CD8-positive, alpha-beta memory T cell (primary cell): Measurements from ENCODE around the gene NANOS2. TPM values are rescaled to one million over a fixed set of nuclear protein-coding genes. Genes with fewer than 3 reads are reported as not detected.
"Not testable (repeated sequence)": the region's sequence is repeated elsewhere in the genome, so short reads cannot be mapped to it uniquely, and the experiment has no call there.

Experiments
- CTCF ChIA-PET: fragments of 350-600 bp; sonication (Branson Sonifier 250); formaldehyde crosslinking; loops from one replicate; lab custom pipeline; 2021; ENCODE audit warnings: antibody characterized with exemption; lab: Charles Lee
- POLR2A ChIA-PET: fragments of 350-600 bp; sonication (Branson Sonifier 250); formaldehyde crosslinking; loops from one replicate; lab custom pipeline; 2021; ENCODE audit warnings: antibody characterized with exemption; lab: Charles Lee
- DNase-seq, 5 donors: peaks; one replicate each; pipeline versions ENCODE4 v3.0.0 to v3.0.0-alpha.2; 2020 to 2022; ENCODE audit warnings: mixed read lengths in 1 of 5
- H3K27ac ChIP-seq: one replicate; pipeline ENCODE4 v1.7.0; 2013; ENCODE audit warnings: low read depth, mild to moderate bottlenecking, low read length, moderate library complexity
- H3K27me3 ChIP-seq: 2 replicates; pipeline ENCODE4 v1.7.0; 2013; ENCODE audit warnings: low read length, mild to moderate bottlenecking; ENCODE audit not compliant: insufficient read depth, poor library complexity, severe bottlenecking
- H3K36me3 ChIP-seq: 2 replicates; pipeline ENCODE4 v1.7.0; 2013; ENCODE audit warnings: mild to moderate bottlenecking, low read length, moderate library complexity; ENCODE audit not compliant: insufficient read depth
- H3K4me1 ChIP-seq: 2 replicates; pipeline ENCODE4 v1.7.0; 2013; ENCODE audit warnings: mild to moderate bottlenecking, low read length, moderate library complexity; ENCODE audit not compliant: insufficient read depth
- H3K4me3 ChIP-seq: 2 replicates; pipeline ENCODE4 v1.7.0; 2013; ENCODE audit warnings: mild to moderate bottlenecking, low read length
- H3K9me3 ChIP-seq: 2 replicates; pipeline ENCODE4 v1.7.0; 2013; ENCODE audit warnings: mild to moderate bottlenecking, low read length
- H3K27ac Mint-ChIP-seq, 8 donors: one replicate each; pipeline ENCODE4 v1.8.0; 2020 to 2021; ENCODE audit warnings: mixed read lengths in 8 of 8, mild to moderate bottlenecking in 6 of 8, inconsistent platforms in 3 of 8, moderate library complexity in 3 of 8
- H3K27me3 Mint-ChIP-seq, 2 donors: one replicate each; pipeline ENCODE4 v1.8.0; 2020 to 2021; ENCODE audit warnings: mixed read lengths in 2 of 2, mild to moderate bottlenecking in 1 of 2, moderate library complexity in 1 of 2
- H3K36me3 Mint-ChIP-seq, 3 donors: one replicate each; pipeline ENCODE4 v1.8.0; 2020 to 2021; ENCODE audit warnings: mixed read lengths in 3 of 3, inconsistent platforms in 1 of 3, mild to moderate bottlenecking in 1 of 3
- H3K4me1 Mint-ChIP-seq, 3 donors: one replicate each; pipeline ENCODE4 v1.8.0; 2020 to 2021; ENCODE audit warnings: mixed read lengths in 3 of 3, inconsistent platforms in 1 of 3, mild to moderate bottlenecking in 1 of 3
- H3K4me3 Mint-ChIP-seq, 7 donors: one replicate each; pipeline ENCODE4 v1.8.0; 2020 to 2021; ENCODE audit warnings: mixed read lengths in 7 of 7, mild to moderate bottlenecking in 6 of 7, moderate library complexity in 4 of 7, inconsistent platforms in 2 of 7
- H3K9me3 Mint-ChIP-seq, 5 donors: one replicate each; pipeline ENCODE4 v1.8.0; 2020 to 2022; ENCODE audit warnings: mixed read lengths in 5 of 5, mild to moderate bottlenecking in 3 of 5, moderate library complexity in 2 of 5, inconsistent platforms in 1 of 5
- polyA plus RNA-seq: library from polyadenylated mRNA; unstranded; fragments of 300-500 nt; fragmentation: Illumina TruSeq; gene quantifications from one replicate; pipeline ENCODE4 v1.2.3, GENCODE V29; 2021
- total RNA-seq, 2 experiments: library from RNA; stranded (reverse); gene quantifications; one replicate each; pipeline ENCODE4 v1.2.3, GENCODE V29; 2021

Gene NANOS2
- total and polyA plus RNA-seq, 3 experiments from 2014 or later: not detected

DNA sequence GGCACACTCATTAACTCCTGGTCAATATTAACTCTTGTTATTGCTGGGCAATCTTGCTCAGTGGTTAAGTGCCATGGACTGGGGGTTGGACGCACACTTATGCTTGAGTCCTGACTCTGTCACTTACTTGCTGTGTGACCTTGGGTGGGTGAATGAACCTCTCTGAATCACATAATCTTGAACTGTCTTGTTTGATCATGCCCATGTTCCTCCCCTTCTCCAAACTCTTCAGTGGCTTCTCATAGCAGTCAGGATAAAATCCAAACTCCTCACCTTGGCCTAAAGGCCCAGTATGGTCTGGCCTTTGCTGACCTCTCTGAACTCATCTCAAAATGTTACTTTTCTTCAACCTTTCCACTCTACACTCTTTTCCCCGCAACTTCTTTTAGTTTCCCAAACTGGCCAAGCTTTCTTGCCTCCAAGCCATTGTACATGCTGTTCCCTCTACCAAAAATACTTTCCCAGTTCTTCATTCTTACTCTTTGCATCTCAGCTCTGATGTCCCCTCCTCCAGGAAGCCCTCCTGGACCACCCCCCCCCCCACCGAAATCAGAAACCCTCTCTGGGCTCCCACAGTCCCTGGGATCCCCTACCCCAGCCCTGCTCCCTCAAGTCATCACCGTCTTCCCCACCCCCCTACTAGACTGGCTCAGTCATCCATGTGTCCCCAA lies 14.5 kb downstream of the NANOS2 start:
- no peak overlapping the region for H3K4me3 ChIP-seq
- ChIA-PET CTCF (interaction anchor here (4.5 kb wide), 1 partner anchor 36 kb away, joined by 20 read pairs; the partner anchor contains the start of genes FOXA3 and SYMPK), POLR2A (interaction anchor here (3.6 kb wide), 1 partner anchor 14 kb away, joined by 19 read pairs; the partner anchor contains the start of gene IRF2BP1)
- no peaks in the 10 kb centered on the region for H3K27me3 ChIP-seq
- Mint-ChIP-seq H3K9me3 (no peaks in the 10 kb centered on the region), H3K36me3 (peaks cover 0 to 41% (median 0%) of the 10 kb centered on the region in 3 donors), H3K27me3 (no peaks in the 10 kb centered on the region), H3K4me3 (peak overlapping the region in 6 of 7 donors; percentile 9 to 60 (median 43)), H3K27ac (peak overlapping the region in 3 of 8 donors; percentile 15 to 81 (median 43)), H3K4me1 (peaks cover 17 to 25% (median 19%) of the 10 kb centered on the region in 3 donors)
- no peak for DNase-seq
- peaks cover 16% of the 10 kb centered on the region for H3K4me1 ChIP-seq
- H3K27ac ChIP-seq: no peak overlapping the region
- H3K9me3 ChIP-seq: no peaks in the 10 kb centered on the region
- H3K36me3 ChIP-seq: no peaks in the 10 kb centered on the region

- Mint-ChIP-seq H3K9me3 (no peaks in the 10 kb centered on the region), H3K27me3 (no peaks in the 10 kb centered on the region), H3K4me1 (peaks cover 17 to 25% (median 19%) of the 10 kb centered on the region in 3 donors), H3K4me3 (peak overlapping the region in 2 of 7 donors; percentile 63 to 71), H3K36me3 (peaks cover 0 to 44% (median 0%) of the 10 kb centered on the region in 3 donors), H3K27ac (no peak overlapping the region)
- POLR2A ChIA-PET: no interaction called here
- no peaks in the 10 kb centered on the region for H3K36me3 ChIP-seq
- no peak overlapping the region for H3K27ac ChIP-seq
- CTCF ChIA-PET: no interaction called here
- H3K4me3 ChIP-seq: no peak overlapping the region
- H3K27me3 ChIP-seq: no peaks in the 10 kb centered on the region
- H3K4me1 ChIP-seq: peaks cover 16% of the 10 kb centered on the region
- H3K9me3 ChIP-seq: no peaks in the 10 kb centered on the region
- no peak for DNase-seq
Measured at GRCh38 chr19:45899253-45899652, 15.3 kb downstream of the NANOS2 start.

DNA sequence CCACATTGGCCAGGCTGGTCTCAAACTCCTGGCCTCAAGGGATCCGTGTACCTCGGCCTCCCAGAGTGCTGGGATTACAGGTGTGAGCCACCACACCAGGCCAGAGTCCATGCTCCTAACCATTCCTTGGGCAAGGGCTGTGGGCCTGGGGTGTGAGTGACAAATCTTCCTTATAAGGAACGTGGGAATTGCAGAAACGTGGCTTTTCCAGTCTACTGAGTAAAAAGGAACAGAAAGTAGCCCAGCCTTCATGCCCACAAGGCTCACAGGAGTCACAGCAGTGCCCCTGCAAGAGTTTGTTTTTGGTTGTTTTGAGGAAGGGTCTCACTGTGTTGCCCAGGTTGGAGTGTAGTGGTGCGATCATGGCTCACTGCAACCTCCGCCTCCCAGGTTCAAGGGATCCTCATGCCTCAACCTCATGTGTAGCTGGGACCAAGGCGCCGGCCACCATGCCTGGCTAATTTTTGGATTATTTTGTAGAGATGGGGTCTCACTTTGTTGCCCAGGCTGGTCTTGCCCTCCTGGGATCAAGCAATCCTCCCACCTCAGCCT lies 17.2 kb downstream of the NANOS2 start:
- no peak overlapping the region for H3K4me3 Mint-ChIP-seq
- no peaks in the 10 kb centered on the region for H3K9me3 Mint-ChIP-seq
- H3K36me3 Mint-ChIP-seq: peaks cover 0 to 46% (median 2%) of the 10 kb centered on the region in 3 donors
- peaks cover 18 to 19% (median 19%) of the 10 kb centered on the region in 3 donors for H3K4me1 Mint-ChIP-seq
- Histone ChIP-seq H3K9me3 (no peaks in the 10 kb centered on the region), H3K4me1 (peaks cover 10% of the 10 kb centered on the region), H3K4me3 (no peak overlapping the region), H3K27ac (no peak overlapping the region), H3K27me3 (no peaks in the 10 kb centered on the region), H3K36me3 (no peaks in the 10 kb centered on the region)
- no peak overlapping the region for H3K27ac Mint-ChIP-seq
- ChIA-PET POLR2A (interaction anchor here (0.7 kb wide), 1 partner anchor 54 kb away, joined by 5 read pairs; no protein-coding TSS in a partner anchor), CTCF (no interaction called here)
- DNase-seq: no peak
- H3K27me3 Mint-ChIP-seq: no peaks in the 10 kb centered on the region

DNA sequence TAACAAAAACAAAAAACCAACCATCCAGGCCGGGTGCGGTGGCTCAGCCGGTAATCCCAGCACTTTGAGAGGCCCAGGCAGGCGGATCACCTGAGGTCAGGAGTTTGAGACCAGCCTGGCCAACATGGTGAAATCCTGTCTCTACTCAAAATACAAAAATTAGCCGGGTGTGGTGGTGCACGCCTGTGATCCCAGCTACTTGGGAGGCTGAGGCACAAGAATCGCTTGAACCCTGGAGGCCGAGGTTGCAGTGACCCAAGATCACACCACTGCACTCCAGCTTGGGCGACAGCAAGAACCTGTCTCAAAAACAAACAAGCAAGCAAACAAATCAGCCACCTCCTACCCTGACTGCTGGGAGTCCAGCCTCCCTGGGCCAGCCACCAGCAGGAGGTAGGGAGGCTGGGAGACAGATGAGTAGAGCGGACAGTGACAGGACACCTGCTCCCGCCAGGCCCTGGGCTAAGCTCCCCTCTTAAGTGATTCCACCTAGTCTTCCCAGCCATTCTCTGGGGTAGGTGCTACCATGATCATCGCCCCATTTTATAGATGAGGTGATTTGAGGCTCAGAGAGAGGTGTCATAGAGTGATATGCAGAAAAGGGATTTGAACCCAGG lies 18.5 kb downstream of the NANOS2 start:
- POLR2A ChIA-PET, H3K4me1 ChIP-seq, DNase-seq, H3K4me3 ChIP-seq, H3K9me3 ChIP-seq, H3K36me3 ChIP-seq, H3K9me3 Mint-ChIP-seq, H3K27me3 Mint-ChIP-seq, H3K4me3 Mint-ChIP-seq, H3K27ac ChIP-seq, H3K27me3 ChIP-seq: not testable (repeated sequence)
- Mint-ChIP-seq H3K36me3 (peaks cover 0 to 41% (median 2%) of the 10 kb centered on the region in 3 donors), H3K27ac (peak overlapping the region in 1 of 8 donors; percentile 29), H3K4me1 (peaks cover 12 to 14% (median 13%) of the 10 kb centered on the region in 3 donors)
- CTCF ChIA-PET: interaction anchor here (1.0 to 1.6 kb wide), 3 partner anchors 10 to 31 kb away, joined by 3 to 5 read pairs (median 3); partner anchors contain the start of genes FOXA3 and IRF2BP1

DNA sequence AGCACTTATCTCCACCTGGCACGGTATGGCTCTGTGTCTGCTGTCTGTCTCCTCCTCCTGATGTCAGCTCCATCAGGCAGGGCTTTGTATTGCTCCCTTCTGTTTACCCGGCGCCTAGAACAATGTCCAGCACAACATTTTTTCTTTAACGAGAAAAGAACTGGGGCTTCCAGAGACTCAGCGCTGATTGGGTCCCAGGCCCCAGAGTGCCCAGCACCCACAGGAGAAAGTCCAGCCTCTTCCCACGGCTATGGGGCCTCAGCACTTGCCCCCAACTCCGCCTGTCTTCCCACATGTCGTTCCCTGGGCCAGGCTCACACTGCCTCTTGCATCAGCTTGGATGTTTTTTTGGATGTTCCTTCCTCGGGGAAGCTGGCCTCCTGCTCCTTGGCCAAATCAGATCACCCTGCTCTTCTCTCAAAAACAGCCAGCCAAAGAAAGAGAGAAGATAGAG lies 19.0 kb downstream of the NANOS2 start:
- POLR2A ChIA-PET: no interaction called here

DNA sequence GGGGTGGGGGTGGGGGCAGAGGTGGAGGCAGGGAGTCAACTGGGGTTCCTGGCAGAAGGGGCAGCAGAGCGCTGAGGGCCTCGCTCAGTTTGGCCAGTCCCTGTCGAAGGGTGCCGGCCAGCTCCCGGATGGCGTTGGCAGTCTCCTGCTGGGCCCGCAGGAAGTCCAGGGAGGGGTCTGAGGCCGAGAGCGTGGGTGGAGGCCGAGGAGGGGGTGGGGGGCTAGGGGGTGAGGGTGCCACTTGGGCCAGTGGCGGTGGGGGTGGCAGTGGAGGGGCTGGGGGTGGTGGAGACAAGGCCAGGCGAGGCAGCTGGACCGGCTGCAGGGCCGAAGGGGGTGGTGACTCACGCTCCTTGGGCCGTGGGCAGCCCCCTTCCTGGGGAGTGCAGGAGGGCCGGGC lies 23.7 kb downstream of the NANOS2 start:
- ChIA-PET POLR2A (no interaction called here), CTCF (no interaction called here)
- H3K27ac ChIP-seq: no peak overlapping the region

More for the DNA sequence above, 19.0 kb downstream of the NANOS2 start:
- Histone ChIP-seq H3K36me3 (no peaks in the 10 kb centered on the region), H3K27ac (no peak overlapping the region), H3K9me3 (no peaks in the 10 kb centered on the region), H3K27me3 (no peaks in the 10 kb centered on the region), H3K4me3 (no peak overlapping the region), H3K4me1 (peaks cover 2% of the 10 kb centered on the region)
- H3K4me3 Mint-ChIP-seq: no peak overlapping the region
- DNase-seq: no peak
- CTCF ChIA-PET: interaction anchor here (1.0 to 1.6 kb wide), 3 partner anchors 10 to 31 kb away, joined by 3 to 5 read pairs (median 3); partner anchors contain the start of genes FOXA3 and IRF2BP1
- peaks cover 0 to 39% (median 2%) of the 10 kb centered on the region in 3 donors for H3K36me3 Mint-ChIP-seq
- peaks cover 8 to 9% (median 8%) of the 10 kb centered on the region in 3 donors for H3K4me1 Mint-ChIP-seq
- no peaks in the 10 kb centered on the region for H3K27me3 Mint-ChIP-seq
- H3K27ac Mint-ChIP-seq: peak overlapping the region in 2 of 8 donors; percentile 29 to 78
- H3K9me3 Mint-ChIP-seq: no peaks in the 10 kb centered on the region

GRCh38 chr19:45889210-45889885 lies 25.2 kb downstream of the NANOS2 start:
- no peak overlapping the region for H3K4me3 ChIP-seq
- peaks cover 0 to 3% of the 10 kb centered on the region in 2 donors for H3K27me3 Mint-ChIP-seq
- H3K4me1 Mint-ChIP-seq: peaks cover 9 to 24% (median 11%) of the 10 kb centered on the region in 3 donors
- no peaks in the 10 kb centered on the region for H3K9me3 ChIP-seq
- ChIA-PET CTCF (interaction anchor here (0.7 to 1.2 kb wide), 2 partner anchors 12 to 25 kb away, joined by 3 read pairs; partner anchors contain the start of gene FOXA3), POLR2A (interaction anchor here (0.7 kb wide), 1 partner anchor 14 kb away, joined by 5 read pairs; no protein-coding TSS in a partner anchor)
- no peaks in the 10 kb centered on the region for H3K27me3 ChIP-seq
- H3K36me3 ChIP-seq: no peaks in the 10 kb centered on the region
- H3K9me3 Mint-ChIP-seq: no peaks in the 10 kb centered on the region
- no peak overlapping the region for H3K27ac ChIP-seq
- H3K4me1 ChIP-seq: peaks cover 14% of the 10 kb centered on the region
- peaks cover 0 to 16% (median 2%) of the 10 kb centered on the region in 3 donors for H3K36me3 Mint-ChIP-seq
- H3K27ac Mint-ChIP-seq: peak overlapping the region in 2 of 8 donors; percentile 46 to 79
- H3K4me3 Mint-ChIP-seq: no peak overlapping the region
- DNase-seq: no peak

More for the DNA sequence above, 23.7 kb downstream of the NANOS2 start:
- Histone ChIP-seq H3K27me3 (no peaks in the 10 kb centered on the region), H3K4me3 (no peak overlapping the region), H3K4me1 (peaks cover 5% of the 10 kb centered on the region), H3K9me3 (no peaks in the 10 kb centered on the region), H3K36me3 (no peaks in the 10 kb centered on the region)
- Mint-ChIP-seq H3K27ac (no peak overlapping the region), H3K9me3 (no peaks in the 10 kb centered on the region), H3K27me3 (peaks cover 0 to 3% of the 10 kb centered on the region in 2 donors), H3K4me3 (no peak overlapping the region), H3K36me3 (peaks cover 0 to 26% (median 2%) of the 10 kb centered on the region in 3 donors), H3K4me1 (peaks cover 8 to 18% (median 11%) of the 10 kb centered on the region in 3 donors)
- DNase-seq: no peak
